ENCODE measurements around the gene HOXB2.
A peak's percentile ranks its signal among the peaks of the same experiment; 100 is the strongest.
"Not testable (repeated sequence)": the region's sequence is repeated elsewhere in the genome, so short reads cannot be mapped to it uniquely, and the experiment has no call there.

The HOXB2 gene

GRCh38 chr17:48514477-48514876 lies 30.4 kb downstream of the HOXB2 start:
- no peak for DNase-seq (ENCODE audit: low read depth in 2 of 2)

GRCh38 chr17:48513666-48514455 lies 31.0 kb downstream of the HOXB2 start:
- DNase-seq (ENCODE audit: low read depth in 2 of 2), result no peak

- no peak for DNase-seq (ENCODE audit: low read depth in 2 of 2)
Measured at GRCh38 chr17:48513097-48513496, 31.8 kb downstream of the HOXB2 start.

- DNase-seq (ENCODE audit: low read depth in 2 of 2), result no peak
Measured at GRCh38 chr17:48510761-48511604, 33.9 kb downstream of the HOXB2 start.

- no peak for DNase-seq (ENCODE audit: low read depth in 2 of 2)
Measured at GRCh38 chr17:48510381-48510760, 34.5 kb downstream of the HOXB2 start.

- DNase-seq (ENCODE audit: low read depth in 2 of 2), result not testable (repeated sequence)
Measured at GRCh38 chr17:48509708-48510107, 35.2 kb downstream of the HOXB2 start.

- DNase-seq (ENCODE audit: low read depth in 2 of 2), result no peak
Measured at GRCh38 chr17:48506246-48506645, 38.7 kb downstream of the HOXB2 start.

- DNase-seq (ENCODE audit: low read depth in 2 of 2), result peak in 1 of 2 donors; percentile 24
Measured at GRCh38 chr17:48505788-48506187, 39.1 kb downstream of the HOXB2 start.

GRCh38 chr17:48504953-48505352 lies 40.0 kb downstream of the HOXB2 start:
- no peak for DNase-seq (ENCODE audit: low read depth in 2 of 2)

- no peak for DNase-seq (ENCODE audit: low read depth in 2 of 2)
Measured at GRCh38 chr17:48503747-48504146, 41.2 kb downstream of the HOXB2 start.

GRCh38 chr17:48502901-48503300 lies 42.0 kb downstream of the HOXB2 start:
- no peak for DNase-seq (ENCODE audit: low read depth in 2 of 2)

- no peak for DNase-seq (ENCODE audit: low read depth in 2 of 2)
Measured at GRCh38 chr17:48502312-48502711, 42.6 kb downstream of the HOXB2 start.

- DNase-seq (ENCODE audit: low read depth in 2 of 2), result no peak
Measured at GRCh38 chr17:48500435-48501426, 44.2 kb downstream of the HOXB2 start.

GRCh38 chr17:48499735-48500434 lies 45.0 kb downstream of the HOXB2 start:
- no peak for DNase-seq (ENCODE audit: low read depth in 2 of 2)

- no peak for DNase-seq (ENCODE audit: low read depth in 2 of 2)
Measured at GRCh38 chr17:48499248-48499647, 45.7 kb downstream of the HOXB2 start.

GRCh38 chr17:48498164-48498850 lies 46.6 kb downstream of the HOXB2 start:
- DNase-seq (ENCODE audit: low read depth in 2 of 2), result no peak

GRCh38 chr17:48497103-48497502 lies 47.8 kb downstream of the HOXB2 start:
- DNase-seq (ENCODE audit: low read depth in 2 of 2), result no peak

- no peak for DNase-seq (ENCODE audit: low read depth in 2 of 2)
Measured at GRCh38 chr17:48494335-48494734, 50.6 kb downstream of the HOXB2 start.
